Psoas muscle (tissue), 8 donors: ENCODE measurements around the gene GPC6. TPM values are rescaled to one million over a fixed set of nuclear protein-coding genes. Genes with fewer than 3 reads are reported as not detected.

Source experiments
- ATAC-seq, 4 donors: fragments of 200-7000 bp; cut with Tn5 transposase; one replicate each; pipeline ENCODE4 v1.9.1; 2020; ENCODE audit warnings: moderate library complexity in 3 of 4, mild to moderate bottlenecking in 2 of 4
- DNase-seq, 2 donors: peaks; one replicate each; pipeline ENCODE4 v3.0.0-alpha.2; 2020
- H3K27ac ChIP-seq: fragments of 200-600 bp; one replicate; pipeline ENCODE4 v1.8.0; 2022
- H3K27me3 ChIP-seq, 3 donors: fragments of 200-600 bp in 1 of 3; one replicate each; pipeline versions ENCODE4 v1.6.1 to v1.8.0; 2013 to 2022; ENCODE audit warnings: low read length in 2 of 3, mild to moderate bottlenecking in 2 of 3, moderate library complexity in 1 of 3; ENCODE audit not compliant: insufficient read depth in 3 of 3
- H3K36me3 ChIP-seq, 2 donors: fragments of 200-600 bp in 1 of 2; one replicate each; pipeline versions ENCODE4 v1.6.1 to v1.8.0; 2013 to 2022; ENCODE audit warnings: low read depth in 1 of 2, mild to moderate bottlenecking in 1 of 2, moderate library complexity in 1 of 2; ENCODE audit not compliant: insufficient read depth in 1 of 2
- H3K4me1 ChIP-seq: fragments of 200-600 bp; one replicate; pipeline ENCODE4 v1.8.0; 2022
- H3K4me3 ChIP-seq: fragments of 200-600 bp; one replicate; pipeline ENCODE4 v1.8.0; 2022; ENCODE audit warnings: mild to moderate bottlenecking
- H3K9me3 ChIP-seq: fragments of 200-600 bp; one replicate; pipeline ENCODE4 v1.8.0; 2022
- CTCF ChIP-seq: fragments of 200-600 bp; IDR thresholded peaks from one replicate; pipeline ENCODE4 v1.8.0; 2022; ENCODE audit warnings: antibody characterized with exemption
- WGBS, 3 donors: extraction: QIAGEN DNeasy Blood & Tissue Kit; methylation state at CpG; one replicate each; pipeline versions ENCODE4 v1.1.6 to v1.1.7; 2013; 5-methylcytosine and 5-hydroxymethylcytosine counted together
- intact Hi-C, 2 donors: fragments of 100-400 bp; cut with DNase I; formaldehyde crosslinking; loops; one replicate each; pipeline versions ENCODE4 v1.11.0 to v1.14.2; 2022
- polyA plus RNA-seq, 3 donors: library from polyadenylated mRNA; stranded (reverse); fragments of 200-250 nt; gene quantifications; one replicate each; pipeline ENCODE4 v1.2.3, GENCODE V29; 2013
- total RNA-seq, 4 donors: library from RNA; stranded (reverse); fragmentation: NEBNext Ultra II Directional in 2 of 4; extraction: Animal tissue kit (Norgen Biotek cat#: 25700) in 2 of 4; gene quantifications; one replicate each; pipeline versions ENCODE4 v1.2.1 to v1.2.4, GENCODE V29; 2021 to 2023
- donor health status: healthy with polysubstance abuse.
- donor health status: DM: no; HTN: no; CAD: no; lungs with moderate emphysema.
- donor health status: Bipolar disorder and iron deficiency.
- donor health status: healthy.
- donor health status: DM: yes; HTN: yes; CAD: no.
- donor health status: DM: no; HTN: no; CAD: no.
- donor health status: DM: no; HTN: no; CAD: no.
- donor health status: DM: yes; HTN: yes; CAD: no.

Gene GPC6
- total and polyA plus RNA-seq, 7 donors: 0.07 to 3.7 (median 0.57) TPM

- DNase-seq: no peak
- Histone ChIP-seq H3K9me3 (no peaks in the 10 kb centered on the region), H3K27me3 (no peaks in the 10 kb centered on the region), H3K36me3 (no peaks in the 10 kb centered on the region), H3K4me3 (no peak overlapping the region), H3K27ac (no peak overlapping the region), H3K4me1 (no peaks in the 10 kb centered on the region)
- intact Hi-C loops: no loop called here
- no peak for TF ChIP-seq CTCF
- no peak for ATAC-seq
These were observed 433.9 kb downstream of the GPC6 start for GRCh38 chr13:93660391-93661063.

GRCh38 chr13:93670866-93671265, 444.3 kb downstream of the GPC6 start:
- ATAC-seq: no peak
- WGBS, 3 donors: 32 to 60% (median 37%) methylated on average over 2 of the region's 2 CpGs
- no peaks in the 10 kb centered on the region for H3K4me1 ChIP-seq
- no peak for TF ChIP-seq CTCF
- H3K27ac ChIP-seq: no peak overlapping the region
- H3K9me3 ChIP-seq: no peaks in the 10 kb centered on the region
- no peaks in the 10 kb centered on the region for H3K36me3 ChIP-seq
- intact Hi-C loops: no loop called here
- H3K4me3 ChIP-seq: no peak overlapping the region
- DNase-seq: no peak
- no peaks in the 10 kb centered on the region for H3K27me3 ChIP-seq

DNA sequence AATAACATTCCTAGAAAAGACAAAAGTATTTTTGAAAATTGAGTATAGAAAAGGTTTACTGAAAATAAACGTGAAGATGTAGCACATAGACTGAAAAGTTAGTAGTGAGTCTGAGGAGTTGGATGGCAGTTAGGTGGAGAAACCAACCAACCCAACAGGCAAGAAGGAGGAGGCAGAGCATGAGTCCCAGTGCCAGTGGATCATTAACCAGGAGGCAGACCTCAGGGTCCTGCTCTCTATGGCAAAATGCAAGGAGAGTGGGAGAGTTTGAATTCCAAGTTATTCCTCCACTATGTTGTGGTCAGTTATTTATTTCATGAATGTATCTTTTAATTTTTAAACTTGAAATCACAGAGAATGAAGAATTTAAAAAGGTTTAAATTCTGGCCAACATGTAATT, 446.4 kb downstream of the GPC6 start:
- no peaks in the 10 kb centered on the region for H3K4me1 ChIP-seq
- ATAC-seq: no peak

DNA sequence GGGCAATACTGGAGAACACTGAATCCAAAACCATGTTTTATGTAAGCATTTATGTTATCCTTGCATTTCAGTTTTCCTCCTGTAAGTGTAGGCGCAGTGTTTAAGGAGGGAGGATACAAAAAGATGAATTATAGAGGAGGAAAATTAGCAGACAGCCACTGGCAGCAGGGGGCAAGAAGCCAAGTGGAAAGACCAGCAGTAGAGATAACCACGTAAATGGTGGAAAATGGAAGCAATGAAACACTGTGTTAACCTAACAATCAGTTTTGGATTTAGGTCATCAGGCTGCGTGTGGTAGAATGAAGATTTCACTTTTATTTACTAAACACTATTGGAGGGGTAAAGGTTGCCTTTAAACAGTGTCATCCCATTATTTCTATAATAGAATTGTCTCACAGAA, 447.3 kb downstream of the GPC6 start:
- TF ChIP-seq CTCF: no peak

More for the DNA sequence above, 446.4 kb downstream of the GPC6 start:
- Histone ChIP-seq H3K27me3 (no peaks in the 10 kb centered on the region), H3K36me3 (no peaks in the 10 kb centered on the region), H3K27ac (no peak overlapping the region), H3K4me3 (no peak overlapping the region), H3K9me3 (no peaks in the 10 kb centered on the region)
- intact Hi-C loops: no loop called here
- WGBS, 3 donors: 80 to 89% (median 85%) methylated on average over 1 of the region's 1 CpG
- DNase-seq: no peak
- no peak for TF ChIP-seq CTCF

DNA sequence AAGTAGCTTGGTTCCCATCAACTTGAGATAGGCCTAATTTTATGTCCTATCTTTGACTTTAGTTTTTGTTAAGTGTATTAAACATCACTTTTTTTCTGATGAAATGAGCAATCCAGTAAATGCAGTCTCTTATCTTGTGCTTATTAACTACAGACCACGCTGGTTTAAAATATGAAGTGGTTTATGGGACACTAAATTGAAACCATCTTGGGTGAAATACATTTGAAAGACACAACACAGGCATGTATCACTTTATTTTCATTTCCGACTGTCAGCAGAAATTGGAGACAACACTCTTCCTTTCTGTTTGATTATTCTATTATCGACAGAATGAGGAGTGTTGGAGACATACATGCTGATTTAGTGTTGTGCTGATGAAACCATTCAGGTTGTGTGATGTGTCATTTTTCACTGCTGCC, 447.7 kb downstream of the GPC6 start:
- ATAC-seq (no peak), DNase-seq (no peak)
- Histone ChIP-seq H3K27ac (no peak overlapping the region), H3K4me3 (no peak overlapping the region), H3K4me1 (no peaks in the 10 kb centered on the region), H3K36me3 (no peaks in the 10 kb centered on the region), H3K9me3 (no peaks in the 10 kb centered on the region), H3K27me3 (no peaks in the 10 kb centered on the region)
- intact Hi-C loops: no loop called here
- no peak for TF ChIP-seq CTCF
- WGBS, 3 donors: 64 to 73% (median 73%) methylated on average over 3 of the region's 3 CpGs

More for the DNA sequence above, 447.3 kb downstream of the GPC6 start:
- no peak for ATAC-seq
- Histone ChIP-seq H3K4me1 (no peaks in the 10 kb centered on the region), H3K27me3 (no peaks in the 10 kb centered on the region), H3K4me3 (no peak overlapping the region), H3K9me3 (no peaks in the 10 kb centered on the region), H3K27ac (no peak overlapping the region), H3K36me3 (no peaks in the 10 kb centered on the region)
- no peak for DNase-seq
- 85 to 88% (median 86%) methylated on average over 3 of the region's 3 CpGs for WGBS, 3 donors
- intact Hi-C loops: no loop called here
